Measurements from ENCODE around the gene SRCIN1.
"Not testable (repeated sequence)": the region's sequence is repeated elsewhere in the genome, so short reads cannot be mapped to it uniquely, and the experiment has no call there.

The SRCIN1 gene

DNA sequence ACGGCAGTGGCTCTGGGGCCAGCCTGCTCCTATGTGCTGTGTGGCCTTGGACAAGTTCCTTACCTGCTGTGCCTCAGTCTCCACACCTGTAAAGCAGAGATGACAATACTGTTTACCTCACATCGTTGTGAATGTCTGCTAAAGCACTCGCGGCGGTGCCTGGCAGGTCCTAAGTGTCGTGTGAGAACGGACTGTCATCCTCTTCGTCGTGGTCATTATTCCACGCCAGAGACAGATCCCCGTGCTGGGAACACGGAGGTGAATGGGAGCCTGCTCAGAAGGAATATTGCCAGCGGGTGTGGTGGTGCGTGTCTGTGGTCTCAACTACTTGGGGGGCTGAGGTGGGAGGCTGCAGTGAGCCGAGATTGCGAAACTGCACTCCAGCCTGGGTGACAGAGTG, 111.6 kb downstream of the SRCIN1 start:
- H3K36me3 ChIP-seq (ENCODE audit: control insufficient read depth in 1 of 2, insufficient read depth in 2 of 2, low read length in 2 of 2): peaks cover 3 to 66% of the 10 kb centered on the region in 2 donors
- not testable (repeated sequence) for H3K27ac ChIP-seq (ENCODE audit: low read length); H3K4me3 ChIP-seq (ENCODE audit: low read depth in 1 of 2, low read length in 2 of 2); H3K27me3 ChIP-seq (ENCODE audit: low read depth, low read length); H3K4me1 ChIP-seq (ENCODE audit: control insufficient read depth in 1 of 2, insufficient read depth in 2 of 2, low read length in 2 of 2); H3K9me3 ChIP-seq (ENCODE audit: control insufficient read depth in 1 of 2, low read length in 2 of 2)

- H3K27ac ChIP-seq (ENCODE audit: low read length); H3K4me1 ChIP-seq (ENCODE audit: control insufficient read depth in 1 of 2, insufficient read depth in 2 of 2, low read length in 2 of 2); H3K9me3 ChIP-seq (ENCODE audit: control insufficient read depth in 1 of 2, low read length in 2 of 2); H3K27me3 ChIP-seq (ENCODE audit: low read depth, low read length); H3K4me3 ChIP-seq (ENCODE audit: low read depth in 1 of 2, low read length in 2 of 2): not testable (repeated sequence)
- H3K36me3 ChIP-seq (ENCODE audit: control insufficient read depth in 1 of 2, insufficient read depth in 2 of 2, low read length in 2 of 2): peaks cover 3 to 51% of the 10 kb centered on the region in 2 donors
Observed at GRCh38 chr17:38492067-38493040, 113.4 kb downstream of the SRCIN1 start.

DNA sequence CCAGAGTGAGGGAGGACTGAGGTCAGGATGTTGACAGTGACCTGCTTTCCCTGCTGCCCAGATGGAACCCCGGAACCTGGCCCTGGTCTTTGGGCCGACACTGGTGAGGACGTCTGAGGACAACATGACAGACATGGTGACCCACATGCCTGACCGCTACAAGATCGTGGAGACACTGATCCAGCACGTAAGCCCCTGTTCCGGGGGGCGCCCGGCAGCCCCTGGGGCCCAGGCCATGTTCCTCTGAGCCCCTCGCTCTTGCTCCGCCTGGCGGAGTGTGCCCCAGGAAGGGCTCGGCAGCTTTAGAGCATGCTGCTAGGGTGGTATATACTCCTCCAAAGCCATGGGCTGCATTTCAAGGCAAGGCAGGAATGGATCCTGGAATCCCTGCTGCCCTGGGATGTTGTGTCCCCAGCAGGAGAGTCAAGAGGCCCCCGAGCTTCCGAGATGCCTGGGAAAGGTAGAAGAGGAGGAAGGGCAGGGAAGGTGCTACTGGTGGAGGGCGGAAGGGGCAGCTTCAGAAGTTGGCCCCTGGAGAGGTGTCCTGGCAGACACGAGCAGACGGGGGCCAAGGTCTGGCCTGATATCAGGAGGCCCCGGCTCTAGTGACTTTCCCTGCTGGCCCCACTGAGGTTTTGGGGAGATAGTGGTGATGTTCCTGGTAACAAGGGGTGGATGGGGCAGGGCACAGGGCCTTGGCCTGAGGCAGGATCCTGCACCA, 114.2 kb downstream of the SRCIN1 start:
- H3K27ac ChIP-seq (ENCODE audit: low read length); H3K9me3 ChIP-seq (ENCODE audit: control insufficient read depth in 1 of 2, low read length in 2 of 2): not testable (repeated sequence)
- peaks cover 3 to 50% of the 10 kb centered on the region in 2 donors for H3K36me3 ChIP-seq (ENCODE audit: control insufficient read depth in 1 of 2, insufficient read depth in 2 of 2, low read length in 2 of 2)

GRCh38 chr17:38489774-38490173, 116.0 kb downstream of the SRCIN1 start:
- not testable (repeated sequence) for H3K27ac ChIP-seq (ENCODE audit: low read length); H3K9me3 ChIP-seq (ENCODE audit: control insufficient read depth in 1 of 2, low read length in 2 of 2); H3K4me3 ChIP-seq (ENCODE audit: low read depth in 1 of 2, low read length in 2 of 2); H3K27me3 ChIP-seq (ENCODE audit: low read depth, low read length)
- peaks cover 0 to 17% of the 10 kb centered on the region in 2 donors for H3K4me1 ChIP-seq (ENCODE audit: control insufficient read depth in 1 of 2, insufficient read depth in 2 of 2, low read length in 2 of 2)
- peaks cover 3 to 56% of the 10 kb centered on the region in 2 donors for H3K36me3 ChIP-seq (ENCODE audit: control insufficient read depth in 1 of 2, insufficient read depth in 2 of 2, low read length in 2 of 2)

More for the DNA sequence above, 114.2 kb downstream of the SRCIN1 start:
- H3K27me3 ChIP-seq (ENCODE audit: low read depth, low read length); H3K4me1 ChIP-seq (ENCODE audit: control insufficient read depth in 1 of 2, insufficient read depth in 2 of 2, low read length in 2 of 2); H3K4me3 ChIP-seq (ENCODE audit: low read depth in 1 of 2, low read length in 2 of 2): not testable (repeated sequence)

- not testable (repeated sequence) for H3K4me3 ChIP-seq (ENCODE audit: low read depth in 1 of 2, low read length in 2 of 2); H3K9me3 ChIP-seq (ENCODE audit: control insufficient read depth in 1 of 2, low read length in 2 of 2); H3K27ac ChIP-seq (ENCODE audit: low read length); H3K27me3 ChIP-seq (ENCODE audit: low read depth, low read length)
- peaks cover 0 to 27% of the 10 kb centered on the region in 2 donors for H3K4me1 ChIP-seq (ENCODE audit: control insufficient read depth in 1 of 2, insufficient read depth in 2 of 2, low read length in 2 of 2)
- H3K36me3 ChIP-seq (ENCODE audit: control insufficient read depth in 1 of 2, insufficient read depth in 2 of 2, low read length in 2 of 2): peaks cover 3 to 32% of the 10 kb centered on the region in 2 donors
Observed at GRCh38 chr17:38485681-38486298, 120.0 kb downstream of the SRCIN1 start.

DNA sequence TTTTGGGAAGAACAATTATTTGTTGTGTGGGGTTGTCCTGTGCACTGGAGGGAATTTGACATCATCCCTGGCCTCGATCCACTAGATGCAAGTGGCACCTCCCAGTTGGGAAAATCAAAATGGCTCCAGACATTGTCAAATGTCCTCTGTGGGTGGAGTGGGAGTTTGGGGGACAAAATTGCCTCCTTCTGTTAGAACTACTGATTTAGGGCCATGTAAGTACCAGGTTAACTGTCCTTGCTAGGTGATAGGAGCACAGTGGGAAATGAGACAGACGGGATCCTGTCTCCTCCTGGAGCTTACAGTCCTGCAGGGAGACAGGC, 120.6 kb downstream of the SRCIN1 start:
- no peaks in the 10 kb centered on the region for H3K27me3 ChIP-seq (ENCODE audit: low read depth, low read length)
- no peaks in the 10 kb centered on the region for H3K9me3 ChIP-seq (ENCODE audit: control insufficient read depth in 1 of 2, low read length in 2 of 2)
- peaks cover 2 to 26% of the 10 kb centered on the region in 2 donors for H3K36me3 ChIP-seq (ENCODE audit: control insufficient read depth in 1 of 2, insufficient read depth in 2 of 2, low read length in 2 of 2)
- H3K4me3 ChIP-seq (ENCODE audit: low read depth in 1 of 2, low read length in 2 of 2): no peak overlapping the region
- H3K27ac ChIP-seq (ENCODE audit: low read length): no peak overlapping the region
- H3K4me1 ChIP-seq (ENCODE audit: control insufficient read depth in 1 of 2, insufficient read depth in 2 of 2, low read length in 2 of 2): peaks cover 0 to 27% of the 10 kb centered on the region in 2 donors

GRCh38 chr17:38484242-38485145, 121.3 kb downstream of the SRCIN1 start:
- not testable (repeated sequence) for H3K27ac ChIP-seq (ENCODE audit: low read length); H3K4me3 ChIP-seq (ENCODE audit: low read depth in 1 of 2, low read length in 2 of 2); H3K9me3 ChIP-seq (ENCODE audit: control insufficient read depth in 1 of 2, low read length in 2 of 2); H3K27me3 ChIP-seq (ENCODE audit: low read depth, low read length)
- Histone ChIP-seq H3K36me3 (ENCODE audit: control insufficient read depth in 1 of 2, insufficient read depth in 2 of 2, low read length in 2 of 2) (peaks cover 0 to 24% of the 10 kb centered on the region in 2 donors), H3K4me1 (ENCODE audit: control insufficient read depth in 1 of 2, insufficient read depth in 2 of 2, low read length in 2 of 2) (peaks cover 0 to 27% of the 10 kb centered on the region in 2 donors)

DNA sequence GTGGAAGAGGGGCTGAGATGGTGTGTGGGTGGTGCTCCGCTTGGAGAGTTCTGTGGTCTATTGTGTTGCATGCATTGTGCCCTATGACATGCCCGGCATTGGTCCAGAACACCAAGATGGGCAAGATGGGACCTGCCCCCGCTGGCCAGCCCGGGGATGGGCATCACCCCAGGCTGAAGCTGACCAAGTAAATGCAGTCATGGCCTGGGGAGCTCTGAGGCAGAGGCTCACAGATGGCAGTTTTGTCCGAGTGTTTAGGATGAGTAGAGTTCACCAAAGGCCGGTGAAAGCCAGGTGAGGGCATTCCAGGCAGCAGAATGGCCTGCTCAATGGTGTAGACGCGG, 123.1 kb downstream of the SRCIN1 start:
- not testable (repeated sequence) for H3K4me3 ChIP-seq (ENCODE audit: low read depth in 1 of 2, low read length in 2 of 2); H3K27me3 ChIP-seq (ENCODE audit: low read depth, low read length); H3K27ac ChIP-seq (ENCODE audit: low read length); H3K9me3 ChIP-seq (ENCODE audit: control insufficient read depth in 1 of 2, low read length in 2 of 2)
- Histone ChIP-seq H3K36me3 (ENCODE audit: control insufficient read depth in 1 of 2, insufficient read depth in 2 of 2, low read length in 2 of 2) (peaks cover 0 to 34% of the 10 kb centered on the region in 2 donors), H3K4me1 (ENCODE audit: control insufficient read depth in 1 of 2, insufficient read depth in 2 of 2, low read length in 2 of 2) (peaks cover 0 to 27% of the 10 kb centered on the region in 2 donors)

DNA sequence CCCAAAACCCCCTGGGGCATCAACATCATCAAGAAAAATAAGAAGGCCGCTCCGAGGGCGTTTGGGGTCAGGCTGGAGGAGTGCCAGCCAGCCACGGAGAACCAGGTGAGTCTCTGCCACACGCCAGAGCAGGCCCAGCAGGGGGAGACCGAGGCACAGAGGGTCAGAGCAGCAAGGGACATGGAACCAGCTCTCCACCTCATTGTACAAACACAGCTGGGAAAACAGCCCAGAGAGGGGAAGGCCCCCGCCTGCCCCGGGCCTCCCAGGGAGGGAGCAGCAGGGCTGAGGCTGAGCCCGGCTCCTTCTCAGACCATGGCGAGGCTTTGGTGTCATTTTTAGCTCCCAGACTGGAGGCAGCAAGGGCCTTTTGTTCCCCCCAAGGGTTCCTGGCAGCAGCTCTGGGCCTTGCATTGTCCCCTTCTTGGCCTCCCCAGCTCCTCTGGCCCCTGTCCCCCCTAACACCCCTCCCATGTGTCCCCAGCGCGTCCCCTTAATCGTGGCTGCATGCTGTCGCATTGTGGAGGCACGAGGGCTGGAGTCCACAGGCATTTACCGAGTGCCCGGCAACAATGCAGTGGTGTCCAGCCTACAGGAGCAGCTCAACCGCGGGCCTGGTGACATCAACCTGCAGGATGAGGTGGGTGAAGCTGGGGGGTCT, 123.6 kb downstream of the SRCIN1 start:
- H3K4me3 ChIP-seq (ENCODE audit: low read depth in 1 of 2, low read length in 2 of 2); H3K27ac ChIP-seq (ENCODE audit: low read length); H3K27me3 ChIP-seq (ENCODE audit: low read depth, low read length); H3K9me3 ChIP-seq (ENCODE audit: control insufficient read depth in 1 of 2, low read length in 2 of 2): not testable (repeated sequence)
- H3K4me1 ChIP-seq (ENCODE audit: control insufficient read depth in 1 of 2, insufficient read depth in 2 of 2, low read length in 2 of 2): peaks cover 0 to 27% of the 10 kb centered on the region in 2 donors
- peaks cover 0 to 34% of the 10 kb centered on the region in 2 donors for H3K36me3 ChIP-seq (ENCODE audit: control insufficient read depth in 1 of 2, insufficient read depth in 2 of 2, low read length in 2 of 2)

All from muscle layer of duodenum (tissue), 2 donors.